Gastrocnemius medialis (tissue), 4 donors: Measurements from ENCODE around the gene LPAR6. TPM values are rescaled to one million over a fixed set of nuclear protein-coding genes. Genes with fewer than 3 reads are reported as not detected.

Source experiments
- ATAC-seq, 2 donors: fragments of 150-250 bp; one replicate each; pipeline ENCODE4 v1.9.1; 2016
- DNase-seq, 2 donors: peaks; one replicate each; pipeline ENCODE4 v3.0.0-alpha.2; 2019
- H3K27ac ChIP-seq, 4 donors: fragments of 200-600 bp; sonication (generic); 1 replicate in 1 of 4; 2 replicates in 3 of 4; pipeline ENCODE4 v1.5.1; 2016 to 2018; ENCODE audit warnings: mild to moderate bottlenecking in 2 of 4, moderate library complexity in 1 of 4
- H3K27me3 ChIP-seq, 3 donors: fragments of 200-600 bp; sonication (generic) in 2 of 3; 1 replicate in 1 of 3; 2 replicates in 2 of 3; pipeline versions ENCODE4 v1.5.1 to v1.6.0; 2016 to 2019; ENCODE audit warnings: mild to moderate bottlenecking in 1 of 3, moderate library complexity in 1 of 3
- H3K36me3 ChIP-seq, 2 donors: fragments of 200-600 bp; sonication (generic) in 1 of 2; one replicate each; pipeline ENCODE4 v1.5.1; 2017 to 2018
- H3K4me1 ChIP-seq, 2 donors: fragments of 200-600 bp; sonication (generic) in 1 of 2; one replicate each; pipeline ENCODE4 v1.5.1; 2016 to 2017; ENCODE audit warnings: mild to moderate bottlenecking in 2 of 2
- H3K4me3 ChIP-seq, 4 donors: fragments of 200-600 bp; sonication (generic) in 3 of 4; 1 replicate in 1 of 4; 2 replicates in 3 of 4; pipeline ENCODE4 v1.5.1; 2016 to 2019; ENCODE audit warnings: mild to moderate bottlenecking in 2 of 4
- H3K9me3 ChIP-seq, 3 donors: fragments of 200-600 bp; sonication (generic) in 2 of 3; 1 replicate in 1 of 3; 2 replicates in 2 of 3; pipeline ENCODE4 v1.5.1; 2016 to 2019
- POLR2A ChIP-seq, 2 donors: fragments of 450-650 bp; IDR thresholded peaks; one replicate each; pipeline ENCODE4 v1.6.1; 2017; ENCODE audit warnings: antibody characterized with exemption in 2 of 2, mild to moderate bottlenecking in 2 of 2, moderate library complexity in 2 of 2
- in situ Hi-C, 4 donors: fragments of 200-750 bp; cut with MboI; loops; one replicate each; pipeline versions ENCODE4 v1.15.0 to v1.8.0; 2017; ENCODE audit warnings: low sequenced_read_pairs in 4 of 4
- intact Hi-C: fragments of 100-400 bp; cut with DNase I; formaldehyde crosslinking; loops from one replicate; pipeline ENCODE4 v1.15.1; 2023; ENCODE audit warnings: low total_unique reads
- total RNA-seq, 4 donors: library from RNA; depleted of rRNA; stranded (reverse); fragments of >200 nt; gene quantifications; one replicate each; pipeline versions ENCODE4 v1.1.0 to v1.2.3, GENCODE V29; 2016
- TF ChIP-seq, protein P1 (sequence below), 5 experiments: fragments of 450-650 bp in 3 of 5; fragments of 200-600 bp in 2 of 5; sonication (generic) in 2 of 5; IDR thresholded peaks in 4 of 5; conservative IDR thresholded peaks in 1 of 5; 1 replicate in 4 of 5; 2 replicates in 1 of 5; pipeline ENCODE4 v1.5.1; 2016 to 2019; ENCODE audit warnings: antibody characterized with exemption in 5 of 5, mild to moderate bottlenecking in 3 of 5, moderate library complexity in 3 of 5

The LPAR6 gene
- total RNA-seq, 4 donors from 2014 or later: 4.1 to 20.6 (median 6.1) TPM

DNA sequence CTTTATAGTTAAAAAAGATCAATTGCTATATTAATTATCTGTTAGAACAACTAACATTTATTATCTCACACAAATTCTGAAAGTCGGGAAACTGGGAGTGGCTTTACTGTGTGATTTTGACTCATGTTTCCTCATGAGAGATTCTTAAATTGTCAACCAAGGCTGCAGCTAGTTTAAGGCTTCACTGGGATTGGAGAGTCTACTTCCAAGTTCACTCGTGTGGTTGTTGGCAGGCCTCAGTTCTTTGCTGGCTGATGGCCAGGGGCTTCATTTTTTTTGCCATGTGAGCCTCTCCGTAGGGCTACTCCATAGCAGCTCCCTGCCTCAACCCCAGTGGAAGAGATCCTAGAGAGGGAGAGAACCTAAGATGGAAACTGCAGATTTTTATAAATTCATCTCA is 24.5 kb upstream of the LPAR6 start:
- H3K9me3 ChIP-seq: no peaks in the 10 kb centered on the region
- TF ChIP-seq, protein P1, sequence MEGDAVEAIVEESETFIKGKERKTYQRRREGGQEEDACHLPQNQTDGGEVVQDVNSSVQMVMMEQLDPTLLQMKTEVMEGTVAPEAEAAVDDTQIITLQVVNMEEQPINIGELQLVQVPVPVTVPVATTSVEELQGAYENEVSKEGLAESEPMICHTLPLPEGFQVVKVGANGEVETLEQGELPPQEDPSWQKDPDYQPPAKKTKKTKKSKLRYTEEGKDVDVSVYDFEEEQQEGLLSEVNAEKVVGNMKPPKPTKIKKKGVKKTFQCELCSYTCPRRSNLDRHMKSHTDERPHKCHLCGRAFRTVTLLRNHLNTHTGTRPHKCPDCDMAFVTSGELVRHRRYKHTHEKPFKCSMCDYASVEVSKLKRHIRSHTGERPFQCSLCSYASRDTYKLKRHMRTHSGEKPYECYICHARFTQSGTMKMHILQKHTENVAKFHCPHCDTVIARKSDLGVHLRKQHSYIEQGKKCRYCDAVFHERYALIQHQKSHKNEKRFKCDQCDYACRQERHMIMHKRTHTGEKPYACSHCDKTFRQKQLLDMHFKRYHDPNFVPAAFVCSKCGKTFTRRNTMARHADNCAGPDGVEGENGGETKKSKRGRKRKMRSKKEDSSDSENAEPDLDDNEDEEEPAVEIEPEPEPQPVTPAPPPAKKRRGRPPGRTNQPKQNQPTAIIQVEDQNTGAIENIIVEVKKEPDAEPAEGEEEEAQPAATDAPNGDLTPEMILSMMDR (IDR thresholded peaks at IDR 0.05 in 4 of 5, conservative IDR thresholded peaks at IDR 0.05 in 1 of 5): no peak
- peak overlapping the region in 3 of 4 donors; percentile 21 to 41 (median 34) for H3K27ac ChIP-seq
- no peaks in the 10 kb centered on the region for H3K36me3 ChIP-seq
- intact Hi-C loops (no loop called here), in situ Hi-C loops (no loop called here)
- peak in 1 of 2 donors; percentile 43 for DNase-seq
- H3K4me1 ChIP-seq: peaks cover 15 to 19% of the 10 kb centered on the region in 2 donors
- H3K4me3 ChIP-seq: no peak overlapping the region
- peak; percentile 51 to 66 for ATAC-seq
- H3K27me3 ChIP-seq: no peaks in the 10 kb centered on the region

DNA sequence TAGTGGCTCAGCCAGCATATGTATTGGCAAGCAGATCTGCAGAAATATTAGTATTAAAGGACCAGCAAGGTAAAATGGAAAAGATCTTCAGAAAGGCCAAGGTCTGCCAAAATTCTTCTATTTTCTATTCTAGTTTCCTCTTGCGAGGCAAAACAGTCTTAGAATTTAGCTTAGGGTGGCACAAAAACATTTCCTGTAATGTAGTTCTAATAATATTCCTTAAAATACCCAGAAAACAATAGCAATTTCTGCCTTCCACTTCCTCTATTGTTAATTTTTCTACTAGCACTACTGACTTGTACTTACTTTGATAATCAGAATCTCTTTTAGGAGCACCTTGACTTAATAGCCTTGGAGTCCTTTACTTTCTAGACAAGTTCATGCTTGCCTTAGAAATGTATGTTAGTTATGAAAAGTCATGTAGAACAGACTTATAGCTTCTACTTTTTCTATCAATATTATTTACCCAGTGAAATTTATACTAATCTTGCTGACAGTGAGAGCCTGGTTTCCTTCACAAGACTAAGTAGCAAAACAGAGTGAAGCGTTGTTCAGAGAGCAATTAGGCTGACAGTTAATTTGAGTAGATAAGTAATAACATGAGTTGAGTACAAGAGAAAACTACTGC is 23.9 kb upstream of the LPAR6 start:
- no peaks in the 10 kb centered on the region for H3K27me3 ChIP-seq
- H3K27ac ChIP-seq: peak overlapping the region; percentile 21 to 41 (median 28)
- peaks cover 21 to 25% of the 10 kb centered on the region in 2 donors for H3K4me1 ChIP-seq
- TF ChIP-seq, protein P1 (IDR thresholded peaks at IDR 0.05 in 4 of 5, conservative IDR thresholded peaks at IDR 0.05 in 1 of 5): no peak
- no peak for TF ChIP-seq POLR2A (IDR thresholded peaks at IDR 0.05)
- in situ Hi-C loops (no loop called here), intact Hi-C loops (no loop called here)
- H3K9me3 ChIP-seq: no peaks in the 10 kb centered on the region
- no peak overlapping the region for H3K4me3 ChIP-seq
- ATAC-seq: no peak
- no peaks in the 10 kb centered on the region for H3K36me3 ChIP-seq
- DNase-seq: no peak

DNA sequence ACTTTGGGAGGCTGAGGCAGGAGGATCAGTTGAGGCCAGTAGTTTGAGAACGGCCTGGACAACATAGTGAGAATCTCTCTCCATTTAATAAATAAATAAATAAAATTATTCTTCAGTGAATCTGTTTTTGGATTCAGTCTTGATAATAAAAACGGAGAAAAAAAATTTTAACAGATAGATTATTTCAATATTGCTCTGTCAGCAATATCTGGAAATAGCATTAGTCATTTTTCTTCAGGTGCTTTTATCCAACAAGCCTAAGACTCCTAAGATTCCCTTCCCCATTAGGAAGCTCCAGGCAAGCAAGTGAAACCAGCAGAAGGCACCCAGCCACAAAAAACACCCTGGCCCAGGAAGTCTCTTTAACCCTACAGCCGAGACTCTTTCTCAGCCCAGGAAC is 21.3 kb upstream of the LPAR6 start:
- in situ Hi-C loops: no loop called here
- TF ChIP-seq, protein P1 (IDR thresholded peaks at IDR 0.05 in 4 of 5, conservative IDR thresholded peaks at IDR 0.05 in 1 of 5): no peak
- TF ChIP-seq POLR2A (IDR thresholded peaks at IDR 0.05): no peak
- ATAC-seq (no peak), DNase-seq (no peak)
- no peaks in the 10 kb centered on the region for H3K36me3 ChIP-seq
- H3K9me3 ChIP-seq: no peaks in the 10 kb centered on the region
- H3K4me1 ChIP-seq: peaks cover 37 to 43% of the 10 kb centered on the region in 2 donors
- H3K27me3 ChIP-seq: no peaks in the 10 kb centered on the region
- intact Hi-C loops: no loop called here
- no peak overlapping the region for H3K4me3 ChIP-seq
- no peak overlapping the region for H3K27ac ChIP-seq

DNA sequence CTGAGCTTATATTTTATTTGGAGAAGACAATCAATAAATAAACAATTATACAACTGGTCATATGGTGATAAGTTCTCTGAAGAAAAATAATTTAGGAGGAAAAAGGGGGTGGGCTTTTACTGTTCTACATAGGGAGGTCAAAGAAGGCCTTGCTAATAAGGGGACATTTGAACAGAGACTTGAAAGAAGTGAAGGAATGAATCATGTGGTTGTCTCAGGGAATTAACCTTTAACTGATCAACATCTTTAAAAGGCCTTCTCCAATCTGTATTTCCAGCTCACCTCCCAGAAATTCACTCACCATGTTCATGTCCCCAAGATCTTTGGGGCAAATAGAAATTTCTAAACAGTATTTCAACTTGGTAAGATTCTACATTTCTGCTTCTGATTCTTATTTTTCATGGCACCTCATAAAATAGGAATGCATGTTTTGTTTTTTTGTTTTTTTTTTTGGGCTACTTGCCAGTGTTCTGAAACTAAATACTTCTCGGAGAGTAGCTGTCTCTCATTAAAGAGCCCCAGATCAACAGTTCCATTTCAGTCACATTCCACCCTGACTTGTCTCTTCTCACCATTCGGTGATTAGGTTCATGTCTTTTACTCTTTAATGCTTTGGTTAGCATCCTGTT is 19.2 kb upstream of the LPAR6 start:
- no peak for DNase-seq
- H3K4me1 ChIP-seq: peaks cover 39 to 41% of the 10 kb centered on the region in 2 donors
- in situ Hi-C loops: no loop called here
- no peaks in the 10 kb centered on the region for H3K9me3 ChIP-seq
- no peak overlapping the region for H3K4me3 ChIP-seq
- H3K27ac ChIP-seq: peak overlapping the region; percentile 30 to 63 (median 49)
- H3K27me3 ChIP-seq: no peaks in the 10 kb centered on the region
- intact Hi-C loops: no loop called here
- ATAC-seq: no peak
- H3K36me3 ChIP-seq: no peaks in the 10 kb centered on the region
- TF ChIP-seq, protein P1 (IDR thresholded peaks at IDR 0.05 in 4 of 5, conservative IDR thresholded peaks at IDR 0.05 in 1 of 5): no peak
- TF ChIP-seq POLR2A (IDR thresholded peaks at IDR 0.05): no peak
